ENCODE data around the gene TMEM80.

Gene TMEM80

DNA sequence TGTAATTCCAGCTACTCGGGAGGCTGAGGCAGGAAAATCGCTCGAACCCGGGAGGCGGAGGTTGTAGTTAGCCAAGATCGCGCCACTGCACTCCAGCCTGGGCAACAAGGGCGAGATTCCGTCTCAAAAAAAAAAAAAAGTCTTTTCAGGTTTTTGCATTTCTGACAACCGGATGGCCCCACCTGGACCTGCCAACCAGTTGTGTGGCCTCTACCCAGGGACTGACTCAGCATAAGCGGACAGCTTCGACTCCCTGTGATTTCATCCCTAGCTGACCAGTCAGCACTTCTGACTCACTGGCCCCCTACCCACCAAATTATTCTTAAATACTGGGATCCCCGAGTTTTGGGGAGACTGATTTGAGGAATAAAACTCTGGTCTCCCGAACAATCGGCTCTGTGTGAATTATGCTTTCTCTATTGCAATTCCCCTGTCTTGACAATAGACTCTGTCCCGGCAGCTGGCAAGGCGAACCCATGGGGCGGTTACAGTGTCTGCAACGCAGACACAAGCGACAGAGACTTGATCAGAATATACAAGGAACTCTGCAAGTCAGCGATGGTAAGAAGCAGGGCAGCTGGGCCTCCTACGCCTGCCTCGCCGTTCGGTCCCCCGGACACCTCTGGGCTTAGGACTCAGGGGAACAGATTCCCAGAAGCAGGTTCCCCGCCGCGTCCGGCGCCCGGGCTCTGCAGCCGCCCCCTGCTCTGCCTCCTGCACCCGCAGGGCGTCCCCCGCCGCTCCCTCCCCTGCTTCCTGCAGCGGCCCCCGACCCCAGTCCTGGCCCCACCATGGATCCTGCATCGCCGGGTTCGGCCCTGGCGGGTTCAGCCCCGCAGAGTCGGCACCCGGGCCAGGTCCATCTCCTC is 50.9 kb downstream of the TMEM80 start:
- DNase-seq (ENCODE audit: low spot score): peak; percentile 26

DNA sequence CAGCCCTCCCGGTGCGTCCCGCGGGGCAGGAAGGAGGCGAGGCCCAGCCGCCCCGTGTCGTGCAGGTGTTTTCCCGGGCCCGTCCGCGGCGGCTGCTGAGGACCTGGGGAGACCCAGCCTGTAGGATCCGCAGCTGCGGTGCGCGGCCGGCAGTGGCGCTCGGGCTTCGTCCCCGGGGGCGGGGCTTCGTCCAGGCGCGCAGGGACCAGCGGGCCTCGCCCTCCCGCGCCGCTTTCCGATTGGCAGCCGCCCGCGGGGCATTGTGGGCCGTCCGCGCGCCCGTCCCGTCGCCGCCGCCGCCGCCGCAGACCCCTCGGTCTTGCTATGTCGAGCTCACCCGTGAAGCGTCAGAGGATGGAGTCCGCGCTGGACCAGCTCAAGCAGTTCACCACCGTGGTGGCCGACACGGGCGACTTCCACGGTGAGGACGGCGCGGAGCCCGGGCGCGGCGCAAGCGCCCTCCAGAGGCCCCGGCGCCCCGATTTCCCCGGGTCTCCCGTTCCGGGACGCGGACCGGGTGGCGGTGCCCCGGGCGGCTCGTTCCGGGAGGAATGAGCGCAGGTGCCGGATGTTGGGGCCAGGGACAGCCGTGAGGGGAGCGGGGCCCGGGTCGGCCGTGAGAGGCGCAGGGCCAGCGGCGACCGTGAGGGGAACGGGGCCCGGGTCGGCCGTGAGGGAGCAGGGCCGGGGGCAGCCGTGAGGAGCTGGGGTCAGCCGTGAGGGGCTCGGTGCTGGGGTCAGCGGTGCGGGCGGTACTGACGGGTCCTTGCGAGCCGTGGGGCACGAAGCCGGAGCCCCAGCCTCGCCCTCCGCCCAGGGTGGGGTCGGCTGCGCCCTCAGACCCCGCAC is 51.8 kb downstream of the TMEM80 start, which contains the start of gene TALDO1:
Gene TALDO1, plus strand, starts transcription at position 307 of the 849 bp plus-strand sequence. Its CDS starts 18 bp downstream, at position 325.
- DNase-seq (ENCODE audit: low spot score): peak; percentile 79

DNA sequence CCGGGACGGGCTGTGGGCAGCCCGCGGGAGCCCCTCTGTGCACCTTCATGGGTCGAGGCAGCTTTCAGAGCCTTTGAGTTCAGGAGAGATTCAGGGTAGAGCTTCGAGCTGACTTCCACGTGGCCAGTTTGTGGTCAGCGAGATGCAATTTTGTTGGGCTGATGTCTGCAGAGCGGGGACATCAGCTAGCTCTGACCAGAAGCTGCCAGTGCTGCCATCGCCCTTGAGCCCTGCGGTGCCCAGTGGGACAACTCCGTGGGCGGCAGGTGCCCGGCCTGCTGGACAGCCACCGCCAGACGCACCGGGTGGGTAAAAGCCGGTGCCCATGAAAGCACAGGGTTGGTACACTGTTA is 52.4 kb downstream of the TMEM80 start:
- DNase-seq (ENCODE audit: low spot score): no peak

DNA sequence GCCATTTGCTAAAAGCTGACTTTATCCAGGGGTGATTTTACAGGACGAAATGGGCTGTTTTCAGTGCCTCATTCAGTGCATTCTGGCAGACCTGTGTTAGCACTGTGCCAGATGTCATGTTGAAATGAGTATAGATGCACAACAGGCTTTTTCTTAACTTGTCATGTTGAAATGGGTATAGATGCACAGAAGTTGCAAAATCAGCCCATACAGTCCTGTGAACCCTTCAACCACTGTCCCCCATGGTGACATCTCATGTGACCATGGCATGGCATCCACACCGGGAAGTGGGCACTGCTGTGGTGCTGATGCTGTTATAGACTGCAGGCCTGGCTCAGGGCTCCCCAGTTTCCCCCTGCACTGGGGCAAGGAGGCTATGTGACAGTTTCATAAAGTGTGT is 54.1 kb downstream of the TMEM80 start:
- DNase-seq (ENCODE audit: low spot score): no peak
